GM18909 (cell line): ENCODE data around the gene SLC35E4.
"Not testable (repeated sequence)": the region's sequence is repeated elsewhere in the genome, so short reads cannot be mapped to it uniquely, and the experiment has no call there.

Experiments
- ATAC-seq: cut with Tn5 transposase; IDR thresholded peaks from one replicate; pipeline ENCODE4 v1.9.1; 2021; ENCODE audit warnings: mild to moderate bottlenecking; ENCODE audit not compliant: unreplicated experiment, poor library complexity

SLC35E4 gene

GRCh38 chr22:30648825-30649224 is 13.2 kb downstream of the SLC35E4 start:
- ATAC-seq = no peak

GRCh38 chr22:30649430-30650007 is 13.9 kb downstream of the SLC35E4 start:
- ATAC-seq = no peak

GRCh38 chr22:30650508-30651116 is 15.0 kb downstream of the SLC35E4 start:
- no peak for ATAC-seq

GRCh38 chr22:30652852-30653251 is 17.3 kb downstream of the SLC35E4 start:
- no peak for ATAC-seq

GRCh38 chr22:30654361-30654760 is 18.8 kb downstream of the SLC35E4 start:
- ATAC-seq = no peak

- no peak for ATAC-seq
Observed at GRCh38 chr22:30655532-30655931, 20.0 kb downstream of the SLC35E4 start.

GRCh38 chr22:30662040-30662439 is 26.5 kb downstream of the SLC35E4 start:
- no peak for ATAC-seq

- no peak for ATAC-seq
Observed at GRCh38 chr22:30664798-30665197, 29.2 kb downstream of the SLC35E4 start.

GRCh38 chr22:30665266-30665665 is 29.7 kb downstream of the SLC35E4 start:
- ATAC-seq = no peak

- ATAC-seq = no peak
Observed at GRCh38 chr22:30665786-30666185, 30.2 kb downstream of the SLC35E4 start.

- no peak for ATAC-seq
Observed at GRCh38 chr22:30667107-30667493, 31.5 kb downstream of the SLC35E4 start.

GRCh38 chr22:30667494-30668385 is 32.2 kb downstream of the SLC35E4 start, which contains the start of gene DUSP18:
Gene DUSP18 (minus strand): TSS chr22:30667875. CDS start chr22:30664003, 3,872 bp downstream.
- peak; percentile 91 for ATAC-seq

- ATAC-seq = no peak
Observed at GRCh38 chr22:30668386-30668710, 32.8 kb downstream of the SLC35E4 start.

- no peak for ATAC-seq
Observed at GRCh38 chr22:30671071-30671470, 35.5 kb downstream of the SLC35E4 start.

GRCh38 chr22:30673136-30673535 is 37.6 kb downstream of the SLC35E4 start:
- ATAC-seq = no peak

- ATAC-seq = no peak
Observed at GRCh38 chr22:30674482-30674881, 38.9 kb downstream of the SLC35E4 start.

- ATAC-seq = no peak
Observed at GRCh38 chr22:30675436-30675835, 39.9 kb downstream of the SLC35E4 start.

- not testable (repeated sequence) for ATAC-seq
Observed at GRCh38 chr22:30676565-30676964, 41.0 kb downstream of the SLC35E4 start.

GRCh38 chr22:30679895-30680690 is 44.5 kb downstream of the SLC35E4 start:
- ATAC-seq = not testable (repeated sequence)

- no peak for ATAC-seq
Observed at GRCh38 chr22:30680991-30681770, 45.6 kb downstream of the SLC35E4 start.
